ENCODE measurements around the gene CDC34. TPM values are rescaled to one million over a fixed set of nuclear protein-coding genes. Genes with fewer than 3 reads are reported as not detected.

The CDC34 gene
- total and polyA plus RNA-seq, 2 of the 8 experiments (the other 6 are each of a cell fraction or from before 2014, with no cell fraction given): 95.9 to 129 TPM

DNA sequence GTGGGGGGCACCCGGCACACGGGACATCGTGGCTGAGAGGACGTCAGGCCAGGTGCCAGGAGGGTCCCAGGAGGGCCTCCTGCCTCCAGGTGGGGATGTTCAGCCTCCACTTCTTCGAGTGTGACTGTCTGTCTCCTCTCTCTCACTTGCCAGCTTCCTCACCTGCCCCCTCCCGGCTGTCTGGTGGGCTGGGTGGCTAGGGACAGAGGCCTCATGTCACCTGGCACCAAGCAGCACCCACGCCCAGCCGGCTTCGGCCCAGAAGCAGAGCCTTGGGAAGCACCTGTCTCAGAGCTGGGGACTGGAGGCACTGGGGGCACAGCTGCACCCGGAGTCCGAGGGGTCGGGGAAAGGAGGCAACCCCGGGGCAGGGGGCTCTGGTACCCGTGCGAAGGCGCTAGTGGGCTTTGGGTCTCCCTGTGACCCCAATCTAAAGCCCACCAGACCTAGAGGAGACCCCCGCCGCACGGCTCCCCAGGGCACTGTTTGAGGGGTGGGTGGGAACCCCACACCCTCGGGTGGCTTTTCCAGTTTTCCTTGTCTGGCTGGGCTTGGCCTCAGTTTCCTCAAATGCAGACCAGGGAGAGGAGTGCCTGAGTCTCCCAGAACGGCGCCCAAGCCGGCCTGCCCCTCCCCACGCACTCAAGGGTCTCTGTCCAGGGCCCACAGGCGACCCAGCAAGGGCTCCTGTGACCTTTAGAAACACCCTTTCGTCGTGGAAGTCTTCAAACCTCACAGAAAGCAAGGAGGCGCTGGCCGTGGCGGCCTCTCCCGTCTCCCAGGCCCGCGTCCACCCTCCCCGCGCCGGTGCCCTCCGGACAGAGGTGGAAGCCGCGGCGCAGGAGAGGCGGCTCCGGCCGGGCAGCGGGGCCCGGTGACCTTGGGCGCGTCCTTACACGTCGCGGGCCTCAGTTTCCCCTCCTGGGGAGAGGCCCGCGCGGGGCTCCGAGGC, 57.5 kb downstream of the CDC34 start:
- Histone ChIP-seq H2BK5ac (ENCODE audit: low read depth, low read length) (no peak overlapping the region), H3K79me1 (ENCODE audit: low read depth, low read length) (no peaks in the 10 kb centered on the region), H3K23me2 (ENCODE audit: low read depth, low read length) (peaks cover 3% of the 10 kb centered on the region; the same call in 1 of the 2 replicates), H2BK12ac (ENCODE audit: low read depth, low read length) (no peak overlapping the region; the same call in 1 of the 2 replicates), H4K91ac (replicated peaks; ENCODE audit: insufficient read length, low read length) (no peak overlapping the region), H2BK20ac (ENCODE audit: low read length) (no peak overlapping the region), H3K23ac (ENCODE audit: insufficient read length) (no peak overlapping the region), H3K27me3 (replicated peaks in 1 of 4; ENCODE audit: control insufficient read depth in 3 of 4, extremely low read depth in 1 of 4, insufficient read depth in 3 of 4, low read length in 3 of 4) (peaks cover 23 to 39% (median 31%) of the 10 kb centered on the region in 4 experiments), H3K9ac (replicated peaks in 1 of 4; ENCODE audit: extremely low read depth in 1 of 4, low read depth in 3 of 4, low read length in 3 of 4) (no peak overlapping the region), H3K14ac (ENCODE audit: insufficient read length) (no peak overlapping the region), H4K8ac (ENCODE audit: extremely low read depth, insufficient read depth, low read length) (peak overlapping the region; percentile 51; the same call in 1 of the 2 replicates), H2BK15ac (ENCODE audit: low read length) (no peak overlapping the region), H3K4me1 (replicated peaks in 1 of 4; ENCODE audit: control insufficient read depth in 3 of 4, insufficient read depth in 4 of 4, low read length in 3 of 4) (peaks cover 0 to 6% (median 2%) of the 10 kb centered on the region in 4 experiments; a peak in 3 of 7 replicates), H2AK5ac (ENCODE audit: low read depth, low read length) (no peak overlapping the region), H4K5ac (ENCODE audit: insufficient read length, low read depth, low read length) (no peak overlapping the region), H3K56ac (replicated peaks; ENCODE audit: insufficient read length, low read depth, low read length) (no peak overlapping the region), H3K4me2 (ENCODE audit: insufficient read depth in 1 of 2, low read depth in 2 of 2, low read length in 2 of 2) (peak overlapping the region; percentile 24 to 57; a peak in 3 of 4 replicates), H3K27ac (ENCODE audit: low read depth, low read length) (no peak overlapping the region), H2AFZ (ENCODE audit: low read length) (no peak overlapping the region), H3K79me2 (ENCODE audit: control insufficient read depth in 1 of 2, insufficient read depth in 2 of 2, low read length in 2 of 2) (no peaks in the 10 kb centered on the region), H3K36me3 (ENCODE audit: control insufficient read depth in 2 of 4, insufficient read depth in 4 of 4, low read length in 3 of 4) (peaks cover 0 to 4% (median 0%) of the 10 kb centered on the region in 4 experiments; a peak in 1 of 8 replicates), H2BK120ac (replicated peaks; ENCODE audit: low read depth, low read length) (no peak overlapping the region), H3K18ac (ENCODE audit: extremely low read depth, low read length) (no peak overlapping the region), H3K4me3 (ENCODE audit: extremely low read depth in 1 of 4, insufficient read depth in 2 of 4, low read depth in 3 of 4, low read length in 4 of 4) (peak overlapping the region; percentile 1 to 57 (median 18); a peak in 5 of 8 replicates), H3K4ac (replicated peaks; ENCODE audit: insufficient read length, low read depth, low read length) (no peak overlapping the region), H3K9me3 (ENCODE audit: insufficient read depth in 2 of 2, low read depth in 1 of 2, low read length in 1 of 2) (no peaks in the 10 kb centered on the region), H4K20me1 (replicated peaks in 1 of 2; ENCODE audit: control insufficient read depth in 1 of 2, insufficient read depth in 2 of 2, low read length in 2 of 2) (peaks cover 8 to 16% of the 10 kb centered on the region in 2 experiments)
- ChIA-PET POLR2A (ENCODE audit: partially characterized antibody) (interaction anchor here (1.2 to 6.3 kb wide), 5 partner anchors 12 to 86 kb away, joined by 3 to 78 read pairs (median 4); partner anchors contain the start of gene BSG), CTCF (ENCODE audit: partially characterized antibody) (interaction anchor here (0.6 to 2.3 kb wide), 9 partner anchors 11 to 78 kb away, joined by 3 to 12 read pairs (median 4); no protein-coding TSS in a partner anchor)
- WGBS, 2 experiments (ENCODE audit: extremely low coverage in 1 of 2, insufficient coverage in 1 of 2, insufficient read length in 1 of 2, insufficient replicate concordance in 2 of 2, low coverage in 1 of 2, low lambda C conversion rate in 2 of 2, missing lambda C conversion rate in 1 of 2): 40% methylated on average over 44 of the region's 54 CpGs; no CpG with 5 or more reads in 1 of the 2 experiments
- TF ChIP-seq CTBP2 (IDR thresholded peaks at IDR 0.05; ENCODE audit: borderline replicate concordance, insufficient read depth, insufficient read length, low read length): no peak
- no peak for TF ChIP-seq JUND (IDR thresholded peaks at IDR 0.05; ENCODE audit: low read length)
- TF ChIP-seq, protein P1, sequence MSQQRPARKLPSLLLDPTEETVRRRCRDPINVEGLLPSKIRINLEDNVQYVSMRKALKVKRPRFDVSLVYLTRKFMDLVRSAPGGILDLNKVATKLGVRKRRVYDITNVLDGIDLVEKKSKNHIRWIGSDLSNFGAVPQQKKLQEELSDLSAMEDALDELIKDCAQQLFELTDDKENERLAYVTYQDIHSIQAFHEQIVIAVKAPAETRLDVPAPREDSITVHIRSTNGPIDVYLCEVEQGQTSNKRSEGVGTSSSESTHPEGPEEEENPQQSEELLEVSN (IDR thresholded peaks at IDR 0.05): no peak
- TF ChIP-seq, protein P2, sequence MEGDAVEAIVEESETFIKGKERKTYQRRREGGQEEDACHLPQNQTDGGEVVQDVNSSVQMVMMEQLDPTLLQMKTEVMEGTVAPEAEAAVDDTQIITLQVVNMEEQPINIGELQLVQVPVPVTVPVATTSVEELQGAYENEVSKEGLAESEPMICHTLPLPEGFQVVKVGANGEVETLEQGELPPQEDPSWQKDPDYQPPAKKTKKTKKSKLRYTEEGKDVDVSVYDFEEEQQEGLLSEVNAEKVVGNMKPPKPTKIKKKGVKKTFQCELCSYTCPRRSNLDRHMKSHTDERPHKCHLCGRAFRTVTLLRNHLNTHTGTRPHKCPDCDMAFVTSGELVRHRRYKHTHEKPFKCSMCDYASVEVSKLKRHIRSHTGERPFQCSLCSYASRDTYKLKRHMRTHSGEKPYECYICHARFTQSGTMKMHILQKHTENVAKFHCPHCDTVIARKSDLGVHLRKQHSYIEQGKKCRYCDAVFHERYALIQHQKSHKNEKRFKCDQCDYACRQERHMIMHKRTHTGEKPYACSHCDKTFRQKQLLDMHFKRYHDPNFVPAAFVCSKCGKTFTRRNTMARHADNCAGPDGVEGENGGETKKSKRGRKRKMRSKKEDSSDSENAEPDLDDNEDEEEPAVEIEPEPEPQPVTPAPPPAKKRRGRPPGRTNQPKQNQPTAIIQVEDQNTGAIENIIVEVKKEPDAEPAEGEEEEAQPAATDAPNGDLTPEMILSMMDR (IDR thresholded peaks at IDR 0.05; ENCODE audit: control extremely low read depth in 1 of 3, insufficient read depth in 1 of 3, low read depth in 1 of 3, low read length in 3 of 3): peak in 1 of 3 experiments; percentile 18; a peak in 1 of 4 replicates
- no peak for TF ChIP-seq JUN (IDR thresholded peaks at IDR 0.05; ENCODE audit: low read depth, low read length)
- no peak for DNase-seq (ENCODE audit: low read depth in 1 of 2, low spot score in 2 of 2)
- FAIRE-seq: no peak

Measured in H1 (cell line).